C4-2B (cell line): ENCODE results near the gene IFITM5.

Experiments used
- ZFX ChIP-seq: fragments of 450-650 bp; IDR thresholded peaks from 2 replicates; pipeline ENCODE4 v1.6.1; 2017
- TF ChIP-seq, protein P1 (sequence below): fragments of 450-650 bp; conservative IDR thresholded peaks from 2 replicates; pipeline ENCODE4 v1.5.1; 2017; ENCODE audit warnings: mild to moderate bottlenecking

- TF ChIP-seq, protein P1, sequence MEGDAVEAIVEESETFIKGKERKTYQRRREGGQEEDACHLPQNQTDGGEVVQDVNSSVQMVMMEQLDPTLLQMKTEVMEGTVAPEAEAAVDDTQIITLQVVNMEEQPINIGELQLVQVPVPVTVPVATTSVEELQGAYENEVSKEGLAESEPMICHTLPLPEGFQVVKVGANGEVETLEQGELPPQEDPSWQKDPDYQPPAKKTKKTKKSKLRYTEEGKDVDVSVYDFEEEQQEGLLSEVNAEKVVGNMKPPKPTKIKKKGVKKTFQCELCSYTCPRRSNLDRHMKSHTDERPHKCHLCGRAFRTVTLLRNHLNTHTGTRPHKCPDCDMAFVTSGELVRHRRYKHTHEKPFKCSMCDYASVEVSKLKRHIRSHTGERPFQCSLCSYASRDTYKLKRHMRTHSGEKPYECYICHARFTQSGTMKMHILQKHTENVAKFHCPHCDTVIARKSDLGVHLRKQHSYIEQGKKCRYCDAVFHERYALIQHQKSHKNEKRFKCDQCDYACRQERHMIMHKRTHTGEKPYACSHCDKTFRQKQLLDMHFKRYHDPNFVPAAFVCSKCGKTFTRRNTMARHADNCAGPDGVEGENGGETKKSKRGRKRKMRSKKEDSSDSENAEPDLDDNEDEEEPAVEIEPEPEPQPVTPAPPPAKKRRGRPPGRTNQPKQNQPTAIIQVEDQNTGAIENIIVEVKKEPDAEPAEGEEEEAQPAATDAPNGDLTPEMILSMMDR, result no peak
- TF ChIP-seq ZFX, result no peak
Observed at GRCh38 chr11:281486-282161, 17.7 kb downstream of the IFITM5 start.
